A549 (cell line): ENCODE data around the gene GPBAR1.

Experiments
- EP300 ChIP-seq, 2 experiments: fragments of >200 bp; sonication (Bioruptor Twin); formaldehyde crosslinking; IDR thresholded peaks; 2 replicates in 1 of 2; 3 replicates in 1 of 2; pipeline ENCODE4 v1.6.1; 2016 to 2017
- HOXB13 ChIP-seq: fragments of 250-450 bp; sonication (Bioruptor Pico); IDR thresholded peaks from 2 replicates; pipeline ENCODE4 v1.5.0; 2020; ENCODE audit warnings: low read depth, mild to moderate bottlenecking, moderate library complexity
- MAX ChIP-seq: IDR thresholded peaks from 2 replicates; pipeline ENCODE4 v1.6.1; 2012
- POLR2A ChIP-seq: IDR thresholded peaks from 2 replicates; pipeline ENCODE4 v1.6.1; 2012; ENCODE audit warnings: mild to moderate bottlenecking, low read length
- POLR2AphosphoS2 ChIP-seq: conservative IDR thresholded peaks from 2 replicates; pipeline ENCODE4 v1.6.1; 2012; ENCODE audit warnings: low read length, improper control_type of control experiment, inconsistent platforms
- RNF2 ChIP-seq: fragments of 200-600 bp; sonication (generic); IDR thresholded peaks from 2 replicates; pipeline ENCODE4 v1.6.1; 2016; ENCODE audit warnings: low read depth, mild to moderate bottlenecking, antibody characterized with exemption, moderate library complexity, borderline replicate concordance
- TF ChIP-seq, protein P1 (sequence below): fragments of >200 bp; sonication (Bioruptor Twin); formaldehyde crosslinking; IDR thresholded peaks from 3 replicates; pipeline ENCODE4 v1.5.1; 2016

- no peak for TF ChIP-seq POLR2AphosphoS2
- TF ChIP-seq HOXB13, result no peak
- TF ChIP-seq MAX, result no peak
- no peak for TF ChIP-seq RNF2
- TF ChIP-seq, protein P1, sequence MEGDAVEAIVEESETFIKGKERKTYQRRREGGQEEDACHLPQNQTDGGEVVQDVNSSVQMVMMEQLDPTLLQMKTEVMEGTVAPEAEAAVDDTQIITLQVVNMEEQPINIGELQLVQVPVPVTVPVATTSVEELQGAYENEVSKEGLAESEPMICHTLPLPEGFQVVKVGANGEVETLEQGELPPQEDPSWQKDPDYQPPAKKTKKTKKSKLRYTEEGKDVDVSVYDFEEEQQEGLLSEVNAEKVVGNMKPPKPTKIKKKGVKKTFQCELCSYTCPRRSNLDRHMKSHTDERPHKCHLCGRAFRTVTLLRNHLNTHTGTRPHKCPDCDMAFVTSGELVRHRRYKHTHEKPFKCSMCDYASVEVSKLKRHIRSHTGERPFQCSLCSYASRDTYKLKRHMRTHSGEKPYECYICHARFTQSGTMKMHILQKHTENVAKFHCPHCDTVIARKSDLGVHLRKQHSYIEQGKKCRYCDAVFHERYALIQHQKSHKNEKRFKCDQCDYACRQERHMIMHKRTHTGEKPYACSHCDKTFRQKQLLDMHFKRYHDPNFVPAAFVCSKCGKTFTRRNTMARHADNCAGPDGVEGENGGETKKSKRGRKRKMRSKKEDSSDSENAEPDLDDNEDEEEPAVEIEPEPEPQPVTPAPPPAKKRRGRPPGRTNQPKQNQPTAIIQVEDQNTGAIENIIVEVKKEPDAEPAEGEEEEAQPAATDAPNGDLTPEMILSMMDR, result no peak
- no peak for TF ChIP-seq EP300 (IDR thresholded peaks at IDR 0.05)
- no peak for TF ChIP-seq POLR2A
Observed at GRCh38 chr2:218252509-218253231, 8.1 kb upstream of the GPBAR1 start.
